Mesothelial cell of epicardium (in vitro differentiated cells): ENCODE data around the gene GCNT4. TPM values are rescaled to one million over a fixed set of nuclear protein-coding genes. Genes with fewer than 3 reads are reported as not detected.

Experiments used
- DNase-seq, 2 experiments: peaks; one replicate each; pipeline ENCODE4 v3.0.0; 2021; ENCODE audit warnings: low spot score in 2 of 2; ENCODE audit not compliant: unreplicated experiment in 2 of 2
- H3K27ac Mint-ChIP-seq: 2 replicates; pipeline ENCODE4 v1.8.0; 2021; ENCODE audit warnings: mixed read lengths
- H3K27me3 Mint-ChIP-seq: 2 replicates; pipeline ENCODE4 v1.8.0; 2021; ENCODE audit warnings: low read depth, mixed read lengths
- H3K36me3 Mint-ChIP-seq: 2 replicates; pipeline ENCODE4 v1.8.0; 2021; ENCODE audit warnings: mixed read lengths
- H3K4me1 Mint-ChIP-seq: 2 replicates; pipeline ENCODE4 v1.8.0; 2021; ENCODE audit warnings: mixed read lengths
- H3K4me3 Mint-ChIP-seq: 2 replicates; pipeline ENCODE4 v1.8.0; 2021; ENCODE audit warnings: mild to moderate bottlenecking, moderate library complexity, mixed read lengths
- H3K9me3 Mint-ChIP-seq: 2 replicates; pipeline ENCODE4 v1.8.0; 2021; ENCODE audit warnings: mixed read lengths
- total RNA-seq: library from RNA; stranded (reverse); gene quantifications from 3 replicates; pipeline ENCODE4 v1.2.1, GENCODE V29; 2021
- TF ChIP-seq, protein P1 (sequence below): fragments of 200-600 bp; sonication (generic); IDR thresholded peaks from one replicate; pipeline ENCODE4 v1.5.0; 2021; ENCODE audit warnings: antibody characterized with exemption; ENCODE audit not compliant: unreplicated experiment

GCNT4 gene
- total RNA-seq, 1 donor from 2014 or later: 1.7 TPM

- H3K27ac Mint-ChIP-seq: no peak overlapping the region
- no peak overlapping the region for H3K4me3 Mint-ChIP-seq
- peaks cover 40% of the 10 kb centered on the region for H3K4me1 Mint-ChIP-seq
- H3K27me3 Mint-ChIP-seq: peaks cover 24% of the 10 kb centered on the region
- H3K36me3 Mint-ChIP-seq: peaks cover 2% of the 10 kb centered on the region
- no peak for DNase-seq
- peaks cover 5% of the 10 kb centered on the region for H3K9me3 Mint-ChIP-seq
- TF ChIP-seq, protein P1, sequence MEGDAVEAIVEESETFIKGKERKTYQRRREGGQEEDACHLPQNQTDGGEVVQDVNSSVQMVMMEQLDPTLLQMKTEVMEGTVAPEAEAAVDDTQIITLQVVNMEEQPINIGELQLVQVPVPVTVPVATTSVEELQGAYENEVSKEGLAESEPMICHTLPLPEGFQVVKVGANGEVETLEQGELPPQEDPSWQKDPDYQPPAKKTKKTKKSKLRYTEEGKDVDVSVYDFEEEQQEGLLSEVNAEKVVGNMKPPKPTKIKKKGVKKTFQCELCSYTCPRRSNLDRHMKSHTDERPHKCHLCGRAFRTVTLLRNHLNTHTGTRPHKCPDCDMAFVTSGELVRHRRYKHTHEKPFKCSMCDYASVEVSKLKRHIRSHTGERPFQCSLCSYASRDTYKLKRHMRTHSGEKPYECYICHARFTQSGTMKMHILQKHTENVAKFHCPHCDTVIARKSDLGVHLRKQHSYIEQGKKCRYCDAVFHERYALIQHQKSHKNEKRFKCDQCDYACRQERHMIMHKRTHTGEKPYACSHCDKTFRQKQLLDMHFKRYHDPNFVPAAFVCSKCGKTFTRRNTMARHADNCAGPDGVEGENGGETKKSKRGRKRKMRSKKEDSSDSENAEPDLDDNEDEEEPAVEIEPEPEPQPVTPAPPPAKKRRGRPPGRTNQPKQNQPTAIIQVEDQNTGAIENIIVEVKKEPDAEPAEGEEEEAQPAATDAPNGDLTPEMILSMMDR: no peak
Measured at GRCh38 chr5:75049456-75050351, 2.7 kb downstream of the GCNT4 start.

DNA sequence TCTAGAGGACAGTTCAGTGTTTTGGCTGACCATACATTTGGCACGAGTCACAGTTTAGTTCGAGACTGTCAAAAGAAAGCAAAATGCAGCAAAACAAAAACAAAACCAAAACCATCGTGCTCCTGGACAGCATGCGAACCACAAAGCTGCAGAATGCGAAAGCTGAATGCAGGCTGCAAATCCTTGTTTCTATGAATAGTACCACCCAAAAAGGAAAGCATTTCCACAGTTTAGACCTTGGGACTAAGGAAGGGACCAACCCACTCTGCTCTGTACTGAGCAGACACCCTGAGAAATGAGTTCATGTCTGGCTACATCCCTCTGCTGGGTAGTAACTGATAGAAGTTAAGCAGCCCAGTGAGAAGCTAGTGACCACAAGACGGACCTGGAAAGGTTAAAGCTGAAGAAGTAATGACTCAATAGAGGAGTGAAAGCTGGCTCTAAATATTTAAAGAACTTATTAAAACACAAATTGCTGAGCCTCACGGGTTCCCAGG is 3.9 kb downstream of the GCNT4 start:
- TF ChIP-seq, protein P1: no peak
- H3K4me3 Mint-ChIP-seq: no peak overlapping the region
- peaks cover 2% of the 10 kb centered on the region for H3K36me3 Mint-ChIP-seq
- H3K27me3 Mint-ChIP-seq: peaks cover 19% of the 10 kb centered on the region
- peaks cover 5% of the 10 kb centered on the region for H3K9me3 Mint-ChIP-seq
- H3K4me1 Mint-ChIP-seq: peaks cover 32% of the 10 kb centered on the region
- no peak overlapping the region for H3K27ac Mint-ChIP-seq
- DNase-seq: no peak

- no peak for DNase-seq
- peaks cover 34% of the 10 kb centered on the region for H3K4me1 Mint-ChIP-seq
- peaks cover 5% of the 10 kb centered on the region for H3K9me3 Mint-ChIP-seq
- H3K27me3 Mint-ChIP-seq: peaks cover 18% of the 10 kb centered on the region
- TF ChIP-seq, protein P1: no peak
- H3K36me3 Mint-ChIP-seq: peaks cover 2% of the 10 kb centered on the region
- no peak overlapping the region for H3K4me3 Mint-ChIP-seq
- H3K27ac Mint-ChIP-seq: no peak overlapping the region
Measured at GRCh38 chr5:75047356-75047755, 5.0 kb downstream of the GCNT4 start.

DNA sequence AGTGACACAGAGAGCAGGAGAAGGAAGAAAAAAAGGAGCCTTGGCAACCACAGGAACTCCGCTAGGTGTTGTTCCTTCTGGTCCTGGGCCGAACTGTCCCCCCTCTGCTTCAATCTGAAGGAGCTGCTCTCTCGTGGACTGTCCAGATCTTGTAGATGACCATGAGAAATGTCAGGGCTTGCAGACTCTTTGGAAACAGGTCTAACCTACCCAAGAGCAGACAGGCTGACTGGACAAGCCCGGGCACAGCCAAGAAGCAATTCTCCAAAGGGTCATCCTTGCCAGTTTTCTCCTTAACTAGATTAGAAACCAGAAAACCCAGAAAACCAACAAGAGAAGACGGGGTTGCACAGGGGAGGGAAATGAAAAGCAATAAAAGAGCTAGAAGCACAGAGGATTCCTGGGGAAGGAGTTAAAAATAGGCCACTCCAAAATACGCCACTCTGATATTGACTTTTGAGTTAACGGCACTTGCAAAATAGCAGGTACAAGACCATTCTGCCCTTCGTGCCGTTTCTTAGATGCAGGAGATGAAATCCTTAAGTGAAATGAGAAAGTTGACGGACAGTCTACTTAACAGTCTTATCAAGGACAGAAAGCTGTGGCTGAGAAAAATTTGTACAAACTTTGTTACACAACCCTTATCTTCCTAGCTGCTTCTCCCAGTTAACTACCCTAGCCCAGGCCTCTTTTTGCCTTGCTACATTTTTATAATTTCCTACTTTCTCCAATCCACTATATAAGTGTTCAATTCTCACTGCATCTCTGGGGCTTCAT is 5.8 kb downstream of the GCNT4 start:
- Mint-ChIP-seq H3K27ac (no peak overlapping the region), H3K36me3 (peaks cover 2% of the 10 kb centered on the region), H3K27me3 (peaks cover 12% of the 10 kb centered on the region), H3K4me1 (peaks cover 26% of the 10 kb centered on the region), H3K9me3 (peaks cover 5% of the 10 kb centered on the region), H3K4me3 (no peak overlapping the region)
- no peak for DNase-seq
- TF ChIP-seq, protein P1: no peak

DNA sequence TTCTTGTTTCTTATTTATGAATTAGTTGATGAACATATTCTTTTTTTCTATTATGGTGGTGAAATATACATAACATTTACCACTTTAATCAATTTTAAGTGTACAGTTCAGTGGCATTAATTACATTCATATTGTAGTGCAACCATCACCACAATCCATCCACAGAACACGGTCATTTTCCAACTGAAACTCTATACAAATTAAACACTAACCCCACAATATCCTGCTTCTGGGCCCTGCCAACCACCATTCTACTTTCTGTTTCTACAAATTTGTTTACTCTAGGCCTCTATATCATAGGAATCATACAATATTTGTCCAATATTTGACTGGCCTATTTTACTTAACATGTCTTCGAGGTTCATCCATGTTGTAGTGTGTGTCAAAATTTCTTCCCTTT is 7.3 kb downstream of the GCNT4 start:
- Mint-ChIP-seq H3K27me3 (no peaks in the 10 kb centered on the region), H3K4me3 (no peak overlapping the region), H3K9me3 (peaks cover 5% of the 10 kb centered on the region), H3K27ac (no peak overlapping the region), H3K4me1 (peaks cover 15% of the 10 kb centered on the region), H3K36me3 (peaks cover 2% of the 10 kb centered on the region)
- TF ChIP-seq, protein P1: no peak
- DNase-seq: no peak
